Fibroblast of the aortic adventitia (primary cell): ENCODE data around the gene SUZ12. TPM values are rescaled to one million over a fixed set of nuclear protein-coding genes. Genes with fewer than 3 reads are reported as not detected.
A peak's percentile ranks its signal among the peaks of the same experiment; 100 is the strongest.

Experiments
- DNase-seq: peaks from one replicate; pipeline ENCODE4 v3.0.0-alpha.2; 2010; ENCODE audit warnings: low read depth
- H3K4me3 ChIP-seq: 2 replicates; pipeline ENCODE4 v1.5.1; 2011; ENCODE audit warnings: low read depth, mild to moderate bottlenecking, control low read depth, low read length, moderate library complexity
- total RNA-seq: library from RNA; depleted of rRNA; stranded (reverse); fragments of >200 nt; gene quantifications from 2 replicates; pipeline ENCODE4 v1.2.3, GENCODE V29; 2012; ENCODE audit warnings: low replicate concordance
- TF ChIP-seq, protein P1 (sequence below): IDR thresholded peaks from 2 replicates; pipeline ENCODE4 v1.5.1; 2011; ENCODE audit warnings: mild to moderate bottlenecking, low read length, control low read depth, inconsistent platforms; ENCODE audit not compliant: insufficient read depth

Gene SUZ12
- total RNA-seq, 1 donor = 36.2 TPM

DNA sequence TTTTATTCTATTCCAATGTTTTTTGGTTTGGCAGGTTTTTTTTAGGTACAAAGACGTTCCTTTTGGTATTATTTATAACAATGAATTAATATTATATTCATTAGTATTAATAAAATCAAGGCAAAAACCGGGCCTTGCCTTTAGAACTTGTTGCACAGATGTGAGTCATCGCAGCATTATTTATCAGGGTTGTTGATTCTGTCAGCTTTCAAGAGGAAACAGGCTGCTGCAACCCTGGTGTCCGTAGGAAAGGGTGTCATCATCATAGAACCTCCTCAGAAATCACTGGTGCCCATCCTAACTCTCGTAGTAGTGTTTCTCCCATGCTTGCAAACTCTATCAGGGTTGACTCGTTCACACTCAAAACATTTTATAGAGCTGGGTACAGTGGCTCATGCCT lies 60.2 kb downstream of the SUZ12 start:
- DNase-seq = no peak
- H3K4me3 ChIP-seq = no peak overlapping the region
- TF ChIP-seq, protein P1, sequence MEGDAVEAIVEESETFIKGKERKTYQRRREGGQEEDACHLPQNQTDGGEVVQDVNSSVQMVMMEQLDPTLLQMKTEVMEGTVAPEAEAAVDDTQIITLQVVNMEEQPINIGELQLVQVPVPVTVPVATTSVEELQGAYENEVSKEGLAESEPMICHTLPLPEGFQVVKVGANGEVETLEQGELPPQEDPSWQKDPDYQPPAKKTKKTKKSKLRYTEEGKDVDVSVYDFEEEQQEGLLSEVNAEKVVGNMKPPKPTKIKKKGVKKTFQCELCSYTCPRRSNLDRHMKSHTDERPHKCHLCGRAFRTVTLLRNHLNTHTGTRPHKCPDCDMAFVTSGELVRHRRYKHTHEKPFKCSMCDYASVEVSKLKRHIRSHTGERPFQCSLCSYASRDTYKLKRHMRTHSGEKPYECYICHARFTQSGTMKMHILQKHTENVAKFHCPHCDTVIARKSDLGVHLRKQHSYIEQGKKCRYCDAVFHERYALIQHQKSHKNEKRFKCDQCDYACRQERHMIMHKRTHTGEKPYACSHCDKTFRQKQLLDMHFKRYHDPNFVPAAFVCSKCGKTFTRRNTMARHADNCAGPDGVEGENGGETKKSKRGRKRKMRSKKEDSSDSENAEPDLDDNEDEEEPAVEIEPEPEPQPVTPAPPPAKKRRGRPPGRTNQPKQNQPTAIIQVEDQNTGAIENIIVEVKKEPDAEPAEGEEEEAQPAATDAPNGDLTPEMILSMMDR = no peak

DNA sequence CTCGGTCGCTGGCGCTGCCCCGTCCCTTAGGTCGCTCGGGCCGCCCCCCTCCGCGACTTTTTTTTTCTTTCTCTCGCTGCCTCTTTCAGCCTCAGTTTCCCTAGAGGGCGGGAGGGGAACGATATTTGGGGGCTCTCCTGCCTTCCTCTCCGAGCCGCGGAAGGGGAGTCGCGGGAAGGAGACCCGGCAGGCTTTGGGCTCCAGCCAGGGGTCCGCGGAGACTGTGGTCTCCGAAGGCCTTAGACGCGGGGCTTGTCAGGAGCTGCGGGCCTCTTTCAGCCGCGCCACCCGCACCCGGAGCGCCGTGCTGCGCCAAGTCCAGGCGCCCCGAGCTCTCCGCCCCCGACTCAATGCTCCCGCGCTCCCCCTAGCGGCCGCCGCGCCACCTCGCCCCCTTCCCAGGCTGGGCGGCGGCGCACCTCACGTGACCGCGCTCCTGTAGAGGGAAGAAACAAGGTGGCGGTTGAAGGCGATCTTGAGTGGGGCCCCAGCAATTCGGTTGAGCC lies 70.2 kb downstream of the SUZ12 start, which contains the start of gene LRRC37B:
Gene LRRC37B, plus strand, starts transcription at position 427 of the 506 bp plus-strand sequence. CDS start 14,010 bp downstream, outside the sequence.
- H3K4me3 ChIP-seq = peak within 1 kb of the TSS; percentile 99
- peak; percentile 64 for DNase-seq
- TF ChIP-seq, protein P1 = peak; percentile 66

DNA sequence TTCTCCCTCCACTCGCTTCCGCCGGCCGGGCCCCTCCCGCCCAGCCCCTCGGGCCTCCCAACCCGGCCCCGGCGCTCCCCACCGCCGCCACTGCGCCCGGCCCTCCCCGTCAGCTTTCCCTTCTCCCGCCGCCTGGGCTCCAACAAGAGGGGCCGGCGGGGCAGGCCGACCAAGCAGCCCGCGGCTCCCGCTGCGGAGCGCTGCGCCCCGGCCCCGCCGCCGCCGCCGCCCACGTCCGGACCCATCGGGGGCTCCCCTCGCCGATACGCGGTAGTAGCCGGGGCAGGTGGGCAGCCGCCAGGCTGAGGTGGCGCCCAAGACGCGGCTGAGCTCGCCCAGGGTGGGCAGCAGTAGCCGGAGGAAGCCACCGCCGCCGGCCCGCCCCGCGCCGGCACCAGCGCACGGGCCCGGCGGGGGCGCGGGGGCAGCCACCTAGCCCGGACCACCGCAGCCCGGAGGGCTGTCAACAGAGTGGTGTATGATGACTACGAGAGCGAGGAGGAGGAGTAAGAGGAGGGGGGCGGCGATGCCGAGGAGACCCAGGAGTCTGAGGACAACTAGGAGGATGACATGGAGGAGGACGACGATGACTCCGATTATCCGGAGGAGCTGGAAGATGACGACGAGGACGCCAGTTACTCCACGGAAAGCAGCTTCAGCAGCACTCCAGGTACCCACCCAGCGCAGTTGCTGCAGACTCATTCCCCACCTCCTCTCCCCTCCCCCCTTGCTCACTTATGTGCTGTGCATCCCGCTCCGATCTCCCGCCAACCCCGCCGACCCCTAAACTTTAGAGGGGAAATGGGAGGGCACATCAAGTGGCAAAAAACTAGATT lies 70.9 kb downstream of the SUZ12 start:
- peak; percentile 18 for DNase-seq
- TF ChIP-seq, protein P1 = no peak
- peak overlapping the region; percentile 99 for H3K4me3 ChIP-seq

DNA sequence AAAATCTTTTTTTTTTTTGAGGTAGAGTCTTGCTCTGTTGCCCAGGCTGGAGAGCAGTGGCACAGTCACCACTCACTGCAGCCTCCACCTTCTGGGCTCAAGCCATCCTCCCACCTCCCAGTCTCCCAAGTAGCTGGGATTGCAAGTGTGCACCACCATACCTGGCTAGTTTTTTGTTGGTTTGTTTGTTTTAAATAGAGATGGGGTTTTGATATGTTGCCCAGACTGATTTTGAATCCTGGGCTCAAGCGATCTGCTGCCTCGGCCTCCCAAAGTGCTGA lies 72.4 kb downstream of the SUZ12 start:
- no peak for DNase-seq
- TF ChIP-seq, protein P1 = no peak
- peak overlapping the region; percentile 99 for H3K4me3 ChIP-seq

DNA sequence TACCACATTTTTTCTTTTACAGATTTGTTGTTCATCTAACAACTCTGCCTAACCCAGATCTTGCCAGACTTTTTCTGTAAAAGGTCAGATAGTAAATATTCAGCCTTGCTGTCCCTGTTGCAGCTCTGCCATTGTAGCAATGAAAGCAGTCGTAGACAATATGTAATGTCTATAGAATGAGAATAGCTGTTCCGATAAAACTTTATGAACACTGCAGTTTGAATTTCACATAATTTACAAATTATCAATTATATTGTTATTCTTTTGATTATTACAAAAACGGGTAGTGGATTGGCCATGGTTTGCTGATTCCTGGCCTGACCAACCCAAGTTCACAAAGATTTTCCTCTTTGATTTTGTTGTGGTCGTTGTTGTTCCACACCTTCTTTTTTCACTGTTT lies 73.3 kb downstream of the SUZ12 start:
- TF ChIP-seq, protein P1 = no peak
- no peak overlapping the region for H3K4me3 ChIP-seq
- no peak for DNase-seq

DNA sequence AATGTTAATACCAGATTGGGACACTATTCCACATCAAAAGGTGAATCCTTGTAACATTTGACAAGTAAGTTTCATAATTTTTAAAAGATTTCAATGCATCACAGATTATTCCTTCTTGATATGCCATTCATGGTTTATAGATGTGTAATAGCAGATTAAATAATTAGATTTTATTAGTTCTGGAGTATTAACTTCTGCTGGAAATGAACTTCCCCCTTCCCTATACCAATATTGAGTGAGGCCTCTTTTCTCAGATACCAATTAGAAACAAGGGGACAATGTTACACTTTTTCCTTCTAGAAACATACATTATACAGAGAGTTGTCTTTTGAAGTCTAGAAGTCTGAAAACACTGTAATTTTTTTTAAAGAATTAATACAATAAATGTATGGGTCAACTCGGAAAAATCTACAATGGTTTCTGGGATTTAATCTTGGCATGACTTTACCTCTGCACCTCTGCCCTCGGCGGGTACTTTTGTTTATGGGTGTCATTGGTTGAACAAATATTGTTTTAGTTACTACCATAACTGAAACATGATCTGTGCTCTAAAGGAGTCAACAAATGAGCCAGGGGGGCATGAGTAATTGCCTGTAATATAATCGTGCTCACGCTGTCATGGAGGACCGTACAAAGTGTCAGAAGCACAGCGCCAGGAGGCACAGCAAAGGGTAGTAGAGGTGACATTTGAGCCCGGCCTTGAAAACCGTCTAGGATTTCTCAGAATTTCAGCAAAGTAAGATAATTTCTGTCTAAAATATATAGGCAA lies 78.6 kb downstream of the SUZ12 start:
- no peak overlapping the region for H3K4me3 ChIP-seq
- DNase-seq = no peak
- TF ChIP-seq, protein P1 = no peak
